LNCaP clone FGC (cell line): ENCODE measurements around the gene LCN10.
"Not testable (repeated sequence)": the region's sequence is repeated elsewhere in the genome, so short reads cannot be mapped to it uniquely, and the experiment has no call there.

Experiments
- DNase-seq: peaks from one replicate; pipeline ENCODE4 v3.0.0-alpha.2; 2011; ENCODE audit warnings: low read depth
- H3K4me3 ChIP-seq: 2 replicates; pipeline ENCODE4 v1.5.1; 2011; ENCODE audit warnings: mild to moderate bottlenecking, low read depth, low read length, control low read depth
- CTCF ChIP-seq: IDR thresholded peaks from 2 replicates; pipeline ENCODE4 v1.5.1; 2012; ENCODE audit warnings: mild to moderate bottlenecking; ENCODE audit not compliant: control insufficient read depth, insufficient read depth; ENCODE audit errors: extremely low read depth

LCN10 gene

GRCh38 chr9:136786451-136786850 lies 43.7 kb upstream of the LCN10 start:
- TF ChIP-seq CTCF: no peak
- no peak overlapping the region for H3K4me3 ChIP-seq
- DNase-seq: no peak

- DNase-seq, H3K4me3 ChIP-seq: not testable (repeated sequence)
Observed at GRCh38 chr9:136785565-136786355, 43.0 kb upstream of the LCN10 start.

- TF ChIP-seq CTCF: no peak
- DNase-seq: no peak
- H3K4me3 ChIP-seq: no peak overlapping the region
Observed at GRCh38 chr9:136784997-136785361, 42.2 kb upstream of the LCN10 start.

- H3K4me3 ChIP-seq: no peak overlapping the region
- no peak for DNase-seq
- TF ChIP-seq CTCF: peak; percentile 35
Observed at GRCh38 chr9:136784249-136784996, 41.7 kb upstream of the LCN10 start.

GRCh38 chr9:136782452-136782851 lies 39.7 kb upstream of the LCN10 start:
- no peak for TF ChIP-seq CTCF
- no peak overlapping the region for H3K4me3 ChIP-seq
- no peak for DNase-seq

GRCh38 chr9:136779808-136780207 lies 37.1 kb upstream of the LCN10 start:
- TF ChIP-seq CTCF: no peak
- DNase-seq: no peak
- H3K4me3 ChIP-seq: no peak overlapping the region

GRCh38 chr9:136777359-136777758 lies 34.6 kb upstream of the LCN10 start:
- no peak for TF ChIP-seq CTCF
- no peak for DNase-seq
- no peak overlapping the region for H3K4me3 ChIP-seq
